Epithelial cell of esophagus (primary cell): ENCODE results near the gene MRPL34.

Experiments
- DNase-seq: peaks from one replicate; pipeline ENCODE4 v3.0.0; 2010; ENCODE audit warnings: low read depth
- H3K4me3 ChIP-seq: 2 replicates; pipeline ENCODE4 v1.5.1; 2011; ENCODE audit warnings: mild to moderate bottlenecking, low read length, control low read depth
- TF ChIP-seq, protein P1 (sequence below): IDR thresholded peaks from 2 replicates; pipeline ENCODE4 v1.5.1; 2011; ENCODE audit warnings: low read depth, mild to moderate bottlenecking, low read length, control low read depth, inconsistent platforms; ENCODE audit not compliant: insufficient read depth; ENCODE audit errors: missing control alignments

The MRPL34 gene

GRCh38 chr19:17330262-17331044 is 24.8 kb downstream of the MRPL34 start:
- no peak for DNase-seq
- TF ChIP-seq, protein P1, sequence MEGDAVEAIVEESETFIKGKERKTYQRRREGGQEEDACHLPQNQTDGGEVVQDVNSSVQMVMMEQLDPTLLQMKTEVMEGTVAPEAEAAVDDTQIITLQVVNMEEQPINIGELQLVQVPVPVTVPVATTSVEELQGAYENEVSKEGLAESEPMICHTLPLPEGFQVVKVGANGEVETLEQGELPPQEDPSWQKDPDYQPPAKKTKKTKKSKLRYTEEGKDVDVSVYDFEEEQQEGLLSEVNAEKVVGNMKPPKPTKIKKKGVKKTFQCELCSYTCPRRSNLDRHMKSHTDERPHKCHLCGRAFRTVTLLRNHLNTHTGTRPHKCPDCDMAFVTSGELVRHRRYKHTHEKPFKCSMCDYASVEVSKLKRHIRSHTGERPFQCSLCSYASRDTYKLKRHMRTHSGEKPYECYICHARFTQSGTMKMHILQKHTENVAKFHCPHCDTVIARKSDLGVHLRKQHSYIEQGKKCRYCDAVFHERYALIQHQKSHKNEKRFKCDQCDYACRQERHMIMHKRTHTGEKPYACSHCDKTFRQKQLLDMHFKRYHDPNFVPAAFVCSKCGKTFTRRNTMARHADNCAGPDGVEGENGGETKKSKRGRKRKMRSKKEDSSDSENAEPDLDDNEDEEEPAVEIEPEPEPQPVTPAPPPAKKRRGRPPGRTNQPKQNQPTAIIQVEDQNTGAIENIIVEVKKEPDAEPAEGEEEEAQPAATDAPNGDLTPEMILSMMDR, result no peak
- H3K4me3 ChIP-seq, result no peak overlapping the region

GRCh38 chr19:17331045-17331558 is 25.4 kb downstream of the MRPL34 start:
- no peak for DNase-seq
- TF ChIP-seq, protein P1, result no peak
- H3K4me3 ChIP-seq, result no peak overlapping the region

GRCh38 chr19:17332360-17332676 is 26.6 kb downstream of the MRPL34 start:
- no peak overlapping the region for H3K4me3 ChIP-seq
- TF ChIP-seq, protein P1, result no peak
- no peak for DNase-seq

- TF ChIP-seq, protein P1, result no peak
- peak; percentile 66 for DNase-seq
- no peak overlapping the region for H3K4me3 ChIP-seq
Observed at GRCh38 chr19:17332677-17333581, 27.3 kb downstream of the MRPL34 start.

DNA sequence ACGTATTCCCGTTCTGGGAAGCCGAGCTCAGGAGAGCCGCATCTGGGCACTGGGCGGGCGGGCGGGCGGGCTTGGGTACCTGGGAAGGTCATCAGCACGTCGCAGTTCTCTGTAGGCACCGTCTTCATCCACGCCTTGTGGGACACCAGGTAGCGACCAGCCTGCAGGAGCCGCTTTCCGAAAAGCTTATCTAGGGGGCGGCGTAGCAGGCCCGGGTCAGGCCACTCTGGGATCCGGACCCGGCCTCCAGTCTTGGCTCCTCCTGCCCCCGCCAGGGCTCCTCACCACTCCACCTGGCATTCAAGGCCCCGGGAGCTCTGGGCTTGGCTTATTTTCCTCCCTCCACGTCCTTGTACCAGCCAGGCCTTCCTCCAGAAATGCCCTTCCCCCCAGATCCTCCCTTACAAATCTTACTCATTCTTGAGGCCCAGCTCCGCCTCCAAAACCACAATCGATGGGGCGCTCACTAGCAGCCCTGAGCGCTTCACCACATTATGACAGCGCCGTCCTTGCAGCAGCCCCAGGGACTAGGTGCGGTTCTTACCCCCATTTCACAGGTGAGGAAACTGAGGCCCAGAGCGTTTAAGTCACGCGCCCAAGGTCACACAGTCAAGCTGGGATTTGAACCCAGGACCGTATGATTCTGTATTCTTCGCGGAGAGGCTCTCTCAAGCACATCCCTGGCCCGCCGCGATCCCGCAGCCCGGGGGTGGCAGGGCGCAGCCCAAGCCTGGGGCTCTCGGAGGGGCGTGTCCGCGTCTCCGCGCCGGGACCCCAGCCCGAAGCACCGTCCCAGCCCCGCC is 28.1 kb downstream of the MRPL34 start:
- TF ChIP-seq, protein P1, result no peak
- H3K4me3 ChIP-seq, result peak overlapping the region; percentile 60
- peak; percentile 89 for DNase-seq

DNA sequence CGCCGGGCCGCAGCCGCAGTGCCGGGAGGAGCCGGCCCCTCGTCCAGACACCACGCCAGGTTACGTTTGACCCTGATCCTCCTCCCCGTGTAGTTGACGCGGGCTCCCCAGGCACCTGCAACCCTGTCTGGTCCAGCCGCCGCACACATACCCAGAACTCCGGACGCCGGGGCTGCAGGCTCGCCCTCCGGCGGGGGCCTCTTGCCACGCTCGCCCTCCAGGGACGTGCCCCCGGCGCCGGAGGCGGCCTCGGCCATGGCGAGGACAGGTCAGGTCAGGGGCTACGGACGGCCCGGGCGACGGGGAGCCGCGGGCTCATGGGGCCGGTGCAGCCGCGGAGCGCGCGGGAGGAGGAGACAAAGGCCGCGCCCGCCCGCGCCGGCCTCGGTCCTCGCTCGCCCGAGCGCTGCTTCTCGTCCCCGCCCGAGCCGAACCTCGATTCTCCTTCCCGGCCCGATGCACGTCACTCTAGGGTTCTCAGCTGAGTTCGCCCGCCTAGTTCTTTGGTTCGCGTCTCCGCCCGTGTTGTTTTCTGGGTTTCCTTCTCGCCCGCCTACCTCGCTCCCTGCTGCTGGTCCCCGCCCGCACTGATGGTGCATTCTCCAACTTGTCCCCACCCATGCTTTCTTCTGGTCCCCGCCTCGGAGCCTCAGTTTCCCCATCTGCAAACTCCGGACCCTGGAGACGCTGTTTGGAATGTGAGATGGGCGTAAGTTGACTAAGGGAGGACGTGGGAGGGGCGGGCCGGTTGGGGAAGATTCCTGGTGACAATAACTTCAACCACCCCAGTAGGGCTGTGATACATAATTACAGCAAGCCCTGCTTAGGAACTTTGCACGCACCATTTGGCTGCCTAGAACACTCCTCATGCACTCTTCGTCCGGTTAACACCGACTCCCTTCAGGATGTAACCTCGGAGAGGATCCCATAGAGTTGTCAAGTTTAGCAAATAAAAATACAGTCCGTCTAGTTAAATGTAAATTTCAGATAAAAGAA is 29.0 kb downstream of the MRPL34 start, which contains the start of gene ANO8:
TSS of gene ANO8 (minus strand) at position 442 of the 996 bp plus-strand sequence. CDS start at position 257, 185 bp downstream.
- TF ChIP-seq, protein P1, result no peak
- peak within 1 kb of the TSS; percentile 60 for H3K4me3 ChIP-seq

More for the DNA sequence above, 29.0 kb downstream of the MRPL34 start, which contains the start of gene ANO8:
- peak; percentile 99 for DNase-seq
